Measurements from ENCODE around the gene TIFAB. TPM values are rescaled to one million over a fixed set of nuclear protein-coding genes. Genes with fewer than 3 reads are reported as not detected.

TIFAB gene
- total RNA-seq, 1 donor = not detected

- H2AFZ ChIP-seq (ENCODE audit: low read length) = no peak overlapping the region
- peaks cover 12% of the 10 kb centered on the region for H3K27me3 ChIP-seq (ENCODE audit: insufficient read depth, low read length)
- H3K27ac ChIP-seq (ENCODE audit: low read depth, low read length) = no peak overlapping the region
- no peak overlapping the region for H3K4me3 ChIP-seq (ENCODE audit: insufficient read depth, low read length)
- no peaks in the 10 kb centered on the region for H3K79me2 ChIP-seq (ENCODE audit: insufficient read depth, low read length)
- H3K36me3 ChIP-seq (ENCODE audit: insufficient read depth, low read length) = no peaks in the 10 kb centered on the region
- no peak for TF ChIP-seq CTCF (IDR thresholded peaks at IDR 0.05; ENCODE audit: extremely low read depth, low read depth, low read length)
- DNase-seq (ENCODE audit: insufficient read length, low spot score, missing footprints) = no peak
- H3K9me3 ChIP-seq (ENCODE audit: low read depth, low read length) = peaks cover 5% of the 10 kb centered on the region
- H4K20me1 ChIP-seq (ENCODE audit: insufficient read depth, low read length) = no peaks in the 10 kb centered on the region
- H3K4me1 ChIP-seq (ENCODE audit: insufficient read depth, low read length) = peaks cover 11% of the 10 kb centered on the region
- H3K4me2 ChIP-seq (ENCODE audit: insufficient read depth, low read length) = no peak overlapping the region
These were observed 26.5 kb downstream of the TIFAB start for GRCh38 chr5:135425641-135426040.

- peaks cover 31% of the 10 kb centered on the region for H3K27me3 ChIP-seq (ENCODE audit: insufficient read depth, low read length)
These were observed 28.3 kb downstream of the TIFAB start for GRCh38 chr5:135423846-135424168.

DNA sequence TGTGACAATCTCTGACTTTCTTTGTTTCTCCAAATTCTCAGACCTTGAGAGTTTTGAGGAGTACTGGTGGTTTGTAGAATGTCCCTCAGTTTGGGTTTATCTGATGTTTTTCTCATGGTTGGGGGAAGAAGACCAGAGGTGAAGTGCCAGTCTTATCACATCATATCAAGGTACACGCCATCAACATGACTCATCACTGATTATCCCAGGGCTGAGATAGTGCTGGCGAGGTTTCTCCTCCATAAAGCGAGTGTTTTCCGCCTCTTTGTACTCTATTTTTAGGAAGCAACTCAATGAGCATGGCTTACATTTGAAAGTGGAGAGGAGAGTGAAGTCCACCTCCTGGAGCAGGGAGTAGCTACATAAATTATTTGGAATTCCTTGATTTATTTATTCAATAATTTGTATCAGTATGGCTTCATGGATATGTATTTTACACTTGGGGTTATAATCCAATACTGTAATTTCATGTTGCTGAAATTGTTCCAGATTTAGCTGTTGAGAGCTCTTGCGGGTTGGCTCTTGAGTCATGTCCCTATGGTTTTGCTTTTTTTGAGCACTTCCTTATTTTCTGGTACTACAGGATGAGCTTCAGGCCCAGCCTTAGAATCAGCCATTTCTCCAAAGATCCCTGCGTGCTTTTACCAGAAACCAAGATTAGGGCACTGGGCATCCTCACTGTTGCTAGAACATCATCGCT, 28.9 kb downstream of the TIFAB start:
- no peak overlapping the region for H3K4me2 ChIP-seq (ENCODE audit: insufficient read depth, low read length)
- TF ChIP-seq CTCF (IDR thresholded peaks at IDR 0.05; ENCODE audit: extremely low read depth, low read depth, low read length) = no peak

More at GRCh38 chr5:135423846-135424168, 28.3 kb downstream of the TIFAB start:
- Histone ChIP-seq H3K79me2 (ENCODE audit: insufficient read depth, low read length) (no peaks in the 10 kb centered on the region), H4K20me1 (ENCODE audit: insufficient read depth, low read length) (no peaks in the 10 kb centered on the region), H3K4me2 (ENCODE audit: insufficient read depth, low read length) (no peak overlapping the region), H3K36me3 (ENCODE audit: insufficient read depth, low read length) (no peaks in the 10 kb centered on the region), H3K9me3 (ENCODE audit: low read depth, low read length) (peaks cover 4% of the 10 kb centered on the region), H2AFZ (ENCODE audit: low read length) (peak overlapping the region; percentile 26), H3K4me3 (ENCODE audit: insufficient read depth, low read length) (no peak overlapping the region), H3K4me1 (ENCODE audit: insufficient read depth, low read length) (no peaks in the 10 kb centered on the region), H3K27ac (ENCODE audit: low read depth, low read length) (no peak overlapping the region)
- no peak for TF ChIP-seq CTCF (IDR thresholded peaks at IDR 0.05; ENCODE audit: extremely low read depth, low read depth, low read length)
- DNase-seq (ENCODE audit: insufficient read length, low spot score, missing footprints) = no peak

DNA sequence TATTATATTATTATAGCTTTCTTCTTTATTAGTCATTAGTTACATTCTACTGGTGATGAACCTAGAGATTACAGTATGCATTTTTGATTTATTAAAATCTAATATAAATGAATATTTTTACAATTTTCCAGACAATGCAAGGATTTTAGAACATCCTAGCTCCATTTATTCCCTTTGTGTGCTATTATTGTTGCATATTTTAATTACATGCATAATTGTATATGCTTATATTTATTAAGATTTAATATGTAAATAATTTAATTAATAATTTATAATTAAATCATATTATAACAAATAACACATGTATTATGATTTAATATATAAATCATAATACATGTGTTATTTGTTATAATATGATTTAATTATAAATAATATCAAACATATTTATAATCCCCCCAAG, 29.7 kb downstream of the TIFAB start:
- no peak for TF ChIP-seq CTCF (IDR thresholded peaks at IDR 0.05; ENCODE audit: extremely low read depth, low read depth, low read length)

More for the DNA sequence above, 28.9 kb downstream of the TIFAB start:
- Histone ChIP-seq H3K27me3 (ENCODE audit: insufficient read depth, low read length) (peaks cover 36% of the 10 kb centered on the region), H3K27ac (ENCODE audit: low read depth, low read length) (no peak overlapping the region), H3K79me2 (ENCODE audit: insufficient read depth, low read length) (no peaks in the 10 kb centered on the region), H3K4me1 (ENCODE audit: insufficient read depth, low read length) (no peaks in the 10 kb centered on the region), H2AFZ (ENCODE audit: low read length) (peak overlapping the region; percentile 26), H3K9me3 (ENCODE audit: low read depth, low read length) (no peaks in the 10 kb centered on the region), H3K4me3 (ENCODE audit: insufficient read depth, low read length) (no peak overlapping the region), H4K20me1 (ENCODE audit: insufficient read depth, low read length) (no peaks in the 10 kb centered on the region), H3K36me3 (ENCODE audit: insufficient read depth, low read length) (no peaks in the 10 kb centered on the region)
- DNase-seq (ENCODE audit: insufficient read length, low spot score, missing footprints) = peak; percentile 54

More for the DNA sequence above, 29.7 kb downstream of the TIFAB start:
- H2AFZ ChIP-seq (ENCODE audit: low read length) = no peak overlapping the region
- H4K20me1 ChIP-seq (ENCODE audit: insufficient read depth, low read length) = no peaks in the 10 kb centered on the region
- no peak overlapping the region for H3K4me3 ChIP-seq (ENCODE audit: insufficient read depth, low read length)
- H3K9me3 ChIP-seq (ENCODE audit: low read depth, low read length) = no peaks in the 10 kb centered on the region
- H3K36me3 ChIP-seq (ENCODE audit: insufficient read depth, low read length) = no peaks in the 10 kb centered on the region
- H3K4me2 ChIP-seq (ENCODE audit: insufficient read depth, low read length) = no peak overlapping the region
- H3K4me1 ChIP-seq (ENCODE audit: insufficient read depth, low read length) = no peaks in the 10 kb centered on the region
- H3K27me3 ChIP-seq (ENCODE audit: insufficient read depth, low read length) = peaks cover 44% of the 10 kb centered on the region
- no peak for DNase-seq (ENCODE audit: insufficient read length, low spot score, missing footprints)
- no peaks in the 10 kb centered on the region for H3K79me2 ChIP-seq (ENCODE audit: insufficient read depth, low read length)
- no peak overlapping the region for H3K27ac ChIP-seq (ENCODE audit: low read depth, low read length)
